Measurements from ENCODE around the gene MAD1L1.

- TF ChIP-seq GATA2 (IDR thresholded peaks at IDR 0.05; ENCODE audit: low read depth, low read length) (no peak), GATA3 (IDR thresholded peaks at IDR 0.05; ENCODE audit: low read depth, low read length) (no peak)
Measured at GRCh38 chr7:1948301-1948796, 284.4 kb downstream of the MAD1L1 start.
